ENCODE measurements around the gene TNIK.
"Not testable (repeated sequence)": the region's sequence is repeated elsewhere in the genome, so short reads cannot be mapped to it uniquely, and the experiment has no call there.

Gene TNIK

GRCh38 chr3:171245796-171246765 is 214.1 kb downstream of the TNIK start:
- DNase-seq: no peak

- DNase-seq: no peak
Measured at GRCh38 chr3:171242951-171243350, 217.3 kb downstream of the TNIK start.

- DNase-seq: no peak
Measured at GRCh38 chr3:171242170-171242569, 218.0 kb downstream of the TNIK start.

- DNase-seq: not testable (repeated sequence)
Measured at GRCh38 chr3:171241655-171242054, 218.6 kb downstream of the TNIK start.

- DNase-seq: no peak
Measured at GRCh38 chr3:171240504-171240835, 219.7 kb downstream of the TNIK start.

GRCh38 chr3:171239757-171240503 is 220.3 kb downstream of the TNIK start:
- no peak for DNase-seq

- DNase-seq: no peak
Measured at GRCh38 chr3:171237009-171237385, 223.2 kb downstream of the TNIK start.

- no peak for DNase-seq
Measured at GRCh38 chr3:171236265-171237008, 223.8 kb downstream of the TNIK start.

- no peak for DNase-seq
Measured at GRCh38 chr3:171234298-171235010, 225.8 kb downstream of the TNIK start.

- DNase-seq: no peak
Measured at GRCh38 chr3:171231361-171231760, 228.8 kb downstream of the TNIK start.

GRCh38 chr3:171230865-171231264 is 229.3 kb downstream of the TNIK start:
- DNase-seq: no peak

GRCh38 chr3:171229173-171229572 is 231.0 kb downstream of the TNIK start:
- DNase-seq: no peak

GRCh38 chr3:171228240-171228639 is 232.0 kb downstream of the TNIK start:
- no peak for DNase-seq

GRCh38 chr3:171227828-171228227 is 232.4 kb downstream of the TNIK start:
- DNase-seq: no peak

GRCh38 chr3:171227359-171227758 is 232.8 kb downstream of the TNIK start:
- no peak for DNase-seq

GRCh38 chr3:171226794-171227193 is 233.4 kb downstream of the TNIK start:
- no peak for DNase-seq

- no peak for DNase-seq
Measured at GRCh38 chr3:171225708-171226107, 234.5 kb downstream of the TNIK start.

- no peak for DNase-seq
Measured at GRCh38 chr3:171225165-171225564, 235.0 kb downstream of the TNIK start.

- DNase-seq: no peak
Measured at GRCh38 chr3:171223396-171223795, 236.8 kb downstream of the TNIK start.

GRCh38 chr3:171222995-171223394 is 237.2 kb downstream of the TNIK start:
- DNase-seq: no peak

GRCh38 chr3:171221597-171221996 is 238.6 kb downstream of the TNIK start:
- no peak for DNase-seq

- DNase-seq: no peak
Measured at GRCh38 chr3:171221104-171221503, 239.1 kb downstream of the TNIK start.

GRCh38 chr3:171219258-171219657 is 240.9 kb downstream of the TNIK start:
- DNase-seq: no peak

All from SHP77 treated with DMSO at 0.1 percent for 48 hours (cell line).